ENCODE results near the gene CNOT6. TPM values are rescaled to one million over a fixed set of nuclear protein-coding genes. Genes with fewer than 3 reads are reported as not detected.
"Not testable (repeated sequence)": the region's sequence is repeated elsewhere in the genome, so short reads cannot be mapped to it uniquely, and the experiment has no call there.

CNOT6 gene
- total RNA-seq, 1 donor from 2014 or later = 55.7 TPM

DNA sequence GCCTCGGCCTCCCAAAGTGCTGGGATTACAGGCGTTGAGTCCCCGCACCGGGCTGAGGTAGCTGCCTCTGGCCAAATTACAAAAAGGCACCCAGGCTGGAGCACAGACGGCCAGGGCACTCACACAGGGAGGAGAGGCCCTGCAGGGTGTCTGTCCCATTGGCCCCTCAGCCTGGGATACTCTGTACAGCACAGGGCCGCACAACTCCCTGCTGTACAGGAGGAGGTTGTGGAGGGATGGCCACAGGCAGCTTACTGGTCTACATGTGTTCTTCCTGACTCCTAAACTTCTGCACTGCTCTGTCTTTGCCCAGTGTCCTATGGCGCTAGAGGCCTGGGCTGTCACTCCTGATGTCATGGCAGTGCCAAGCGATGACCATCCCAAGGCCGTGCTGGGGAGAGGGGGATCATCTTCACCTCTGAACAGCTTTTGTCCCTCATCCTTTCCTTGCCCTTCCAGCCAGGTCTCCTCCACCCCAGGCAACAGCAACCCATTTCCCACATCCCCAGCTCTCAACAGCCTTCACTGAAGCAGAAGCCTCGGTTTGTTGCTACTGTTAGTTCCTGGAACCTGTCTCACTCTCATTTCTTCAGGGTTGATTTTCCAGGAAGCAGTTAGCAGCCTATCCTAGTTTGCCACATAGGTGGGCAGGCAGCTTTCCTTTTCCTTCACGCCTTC lies 1.8 kb upstream of the CNOT6 start:
- no peaks in the 10 kb centered on the region for H3K27me3 Mint-ChIP-seq
- H3K27ac Mint-ChIP-seq = peak overlapping the region; percentile 52
- peak overlapping the region; percentile 69 for H3K4me3 Mint-ChIP-seq
- no peaks in the 10 kb centered on the region for H3K9me3 Mint-ChIP-seq
- DNase-seq (ENCODE audit: extremely low spot score, unreplicated experiment) = no peak
- TF ChIP-seq, protein P1, sequence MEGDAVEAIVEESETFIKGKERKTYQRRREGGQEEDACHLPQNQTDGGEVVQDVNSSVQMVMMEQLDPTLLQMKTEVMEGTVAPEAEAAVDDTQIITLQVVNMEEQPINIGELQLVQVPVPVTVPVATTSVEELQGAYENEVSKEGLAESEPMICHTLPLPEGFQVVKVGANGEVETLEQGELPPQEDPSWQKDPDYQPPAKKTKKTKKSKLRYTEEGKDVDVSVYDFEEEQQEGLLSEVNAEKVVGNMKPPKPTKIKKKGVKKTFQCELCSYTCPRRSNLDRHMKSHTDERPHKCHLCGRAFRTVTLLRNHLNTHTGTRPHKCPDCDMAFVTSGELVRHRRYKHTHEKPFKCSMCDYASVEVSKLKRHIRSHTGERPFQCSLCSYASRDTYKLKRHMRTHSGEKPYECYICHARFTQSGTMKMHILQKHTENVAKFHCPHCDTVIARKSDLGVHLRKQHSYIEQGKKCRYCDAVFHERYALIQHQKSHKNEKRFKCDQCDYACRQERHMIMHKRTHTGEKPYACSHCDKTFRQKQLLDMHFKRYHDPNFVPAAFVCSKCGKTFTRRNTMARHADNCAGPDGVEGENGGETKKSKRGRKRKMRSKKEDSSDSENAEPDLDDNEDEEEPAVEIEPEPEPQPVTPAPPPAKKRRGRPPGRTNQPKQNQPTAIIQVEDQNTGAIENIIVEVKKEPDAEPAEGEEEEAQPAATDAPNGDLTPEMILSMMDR (conservative IDR thresholded peaks at IDR 0.05) = no peak
- H3K4me1 Mint-ChIP-seq (ENCODE audit: unreplicated experiment) = peaks cover 10% of the 10 kb centered on the region
- peaks cover 9% of the 10 kb centered on the region for H3K36me3 Mint-ChIP-seq

DNA sequence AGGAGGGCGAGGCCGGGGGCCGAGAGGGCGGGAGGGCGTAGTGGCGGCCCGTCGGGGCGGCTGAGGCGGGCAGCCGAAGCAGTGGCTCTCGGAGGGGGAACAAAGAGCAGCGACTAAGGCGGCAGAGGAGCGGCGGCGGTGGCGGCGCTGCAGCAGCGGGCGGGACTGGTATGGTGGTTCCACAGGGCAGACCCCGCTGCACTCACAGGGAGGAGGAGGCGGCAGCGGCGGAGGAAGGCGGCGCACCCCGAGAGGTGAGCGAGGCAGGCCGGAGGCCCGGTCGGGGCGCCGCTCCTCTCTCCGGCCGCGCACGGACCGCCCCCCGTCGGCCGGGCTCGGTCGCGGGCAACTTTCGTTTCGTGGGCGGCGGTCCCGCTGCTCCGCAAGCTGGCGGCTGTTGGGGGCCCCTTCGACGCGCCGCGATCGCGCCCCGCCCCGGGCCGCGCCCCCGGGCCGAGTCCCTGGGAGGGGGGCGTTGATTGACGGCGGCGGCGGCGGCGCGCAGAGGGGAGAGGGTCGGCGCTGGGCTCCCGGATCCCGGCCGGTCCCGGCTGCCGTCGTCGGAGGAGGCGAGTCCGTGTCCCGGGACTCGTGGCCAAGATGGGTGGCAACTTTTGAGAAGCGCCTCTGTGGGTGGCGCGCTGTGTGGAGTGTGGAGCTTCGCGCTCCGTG lies 467 bp downstream of the CNOT6 start:
- Mint-ChIP-seq H3K27ac (peak overlapping the region; percentile 93), H3K9me3 (no peaks in the 10 kb centered on the region), H3K4me1 (ENCODE audit: unreplicated experiment) (peaks cover 23% of the 10 kb centered on the region), H3K36me3 (peaks cover 18% of the 10 kb centered on the region), H3K4me3 (peak overlapping the region; percentile 92), H3K27me3 (no peaks in the 10 kb centered on the region)
- TF ChIP-seq, protein P1 (conservative IDR thresholded peaks at IDR 0.05) = no peak
- no peak for DNase-seq (ENCODE audit: extremely low spot score, unreplicated experiment)

DNA sequence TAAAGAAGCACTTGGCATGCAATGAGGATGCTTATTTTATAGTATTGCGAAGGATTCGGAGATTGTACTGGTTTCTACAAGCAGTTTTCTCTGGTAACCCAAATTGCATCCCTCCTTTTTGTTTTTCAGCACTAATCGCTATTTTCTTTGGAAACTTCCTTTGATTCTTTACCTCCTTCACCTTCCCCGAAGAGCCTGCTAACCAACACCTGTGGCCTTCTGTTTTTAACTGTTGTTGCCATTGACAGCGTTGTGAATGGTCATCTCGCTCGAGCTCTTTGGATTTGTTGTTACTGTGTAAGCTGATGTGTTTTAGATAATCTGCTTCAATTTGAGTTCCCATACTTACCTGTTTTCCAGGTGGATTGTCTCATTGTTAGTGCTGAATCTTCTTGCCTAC lies 1.1 kb downstream of the CNOT6 start:
- peaks cover 25% of the 10 kb centered on the region for H3K4me1 Mint-ChIP-seq (ENCODE audit: unreplicated experiment)
- no peak for DNase-seq (ENCODE audit: extremely low spot score, unreplicated experiment)
- H3K27ac Mint-ChIP-seq = peak overlapping the region; percentile 79
- peak overlapping the region; percentile 89 for H3K4me3 Mint-ChIP-seq
- no peaks in the 10 kb centered on the region for H3K9me3 Mint-ChIP-seq
- TF ChIP-seq, protein P1 (conservative IDR thresholded peaks at IDR 0.05) = no peak
- peaks cover 19% of the 10 kb centered on the region for H3K36me3 Mint-ChIP-seq
- no peaks in the 10 kb centered on the region for H3K27me3 Mint-ChIP-seq

DNA sequence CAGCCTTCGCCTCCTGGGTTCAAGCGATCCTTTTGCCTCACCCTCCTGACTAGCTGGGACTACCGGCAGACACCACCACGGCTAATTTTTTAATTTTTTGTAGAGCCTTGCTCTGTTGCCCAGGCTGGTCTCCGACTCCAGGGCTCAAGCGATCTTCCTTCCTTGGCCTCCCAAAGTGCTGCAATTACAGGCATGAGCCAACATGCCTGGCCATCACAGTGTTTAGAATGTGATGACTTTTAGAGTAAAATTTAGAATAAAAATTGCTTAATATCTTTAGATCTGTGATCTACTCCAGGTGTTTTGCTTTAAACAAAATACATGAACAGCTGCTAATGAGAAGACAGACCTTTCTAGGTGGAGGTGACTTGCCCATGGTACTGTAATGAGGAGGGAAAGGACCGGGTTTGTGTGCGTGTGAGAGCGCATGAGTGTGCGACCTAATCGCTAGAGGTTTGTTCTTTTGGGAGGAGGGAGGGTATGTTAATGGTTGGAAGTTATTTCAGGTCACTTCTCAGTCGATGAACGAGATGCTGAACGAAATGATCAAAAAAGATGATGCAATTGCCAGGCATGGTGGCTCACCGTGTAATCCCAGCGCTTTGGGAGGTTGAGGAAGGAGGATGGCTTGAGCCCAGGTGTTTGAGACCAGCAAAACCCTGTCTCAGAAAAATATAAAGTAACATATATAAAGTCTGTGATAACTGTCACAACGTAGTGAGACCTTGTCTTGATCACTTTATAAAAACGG lies 2.0 kb downstream of the CNOT6 start:
- peaks cover 19% of the 10 kb centered on the region for H3K36me3 Mint-ChIP-seq
- peak overlapping the region; percentile 73 for H3K27ac Mint-ChIP-seq
- TF ChIP-seq, protein P1 (conservative IDR thresholded peaks at IDR 0.05) = no peak
- H3K9me3 Mint-ChIP-seq = no peaks in the 10 kb centered on the region
- H3K4me3 Mint-ChIP-seq = peak overlapping the region; percentile 72
- DNase-seq (ENCODE audit: extremely low spot score, unreplicated experiment) = no peak
- peaks cover 25% of the 10 kb centered on the region for H3K4me1 Mint-ChIP-seq (ENCODE audit: unreplicated experiment)
- no peaks in the 10 kb centered on the region for H3K27me3 Mint-ChIP-seq

DNA sequence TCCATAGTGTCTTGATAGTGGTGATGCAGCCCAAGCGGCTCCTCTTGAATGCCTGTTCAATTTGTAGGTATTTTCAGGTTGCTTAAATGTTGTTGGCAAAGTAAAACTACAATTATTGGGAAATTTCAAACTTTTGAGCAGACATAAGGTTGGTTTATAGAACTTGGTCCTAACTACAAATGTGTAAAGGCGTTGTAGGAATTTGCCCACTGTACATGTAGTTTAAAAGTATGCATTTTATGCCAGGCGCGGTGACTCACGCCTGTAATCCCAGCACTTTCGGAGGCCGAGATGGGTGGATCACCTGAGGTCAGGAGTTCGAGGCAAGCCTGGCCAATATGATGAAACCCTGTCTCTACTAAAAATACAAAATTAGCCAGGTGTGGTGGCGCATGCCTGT lies 2.6 kb downstream of the CNOT6 start:
- DNase-seq (ENCODE audit: extremely low spot score, unreplicated experiment); H3K4me3 Mint-ChIP-seq; H3K9me3 Mint-ChIP-seq; H3K27ac Mint-ChIP-seq; H3K27me3 Mint-ChIP-seq: not testable (repeated sequence)
- H3K4me1 Mint-ChIP-seq (ENCODE audit: unreplicated experiment) = peaks cover 25% of the 10 kb centered on the region
- peaks cover 19% of the 10 kb centered on the region for H3K36me3 Mint-ChIP-seq

DNA sequence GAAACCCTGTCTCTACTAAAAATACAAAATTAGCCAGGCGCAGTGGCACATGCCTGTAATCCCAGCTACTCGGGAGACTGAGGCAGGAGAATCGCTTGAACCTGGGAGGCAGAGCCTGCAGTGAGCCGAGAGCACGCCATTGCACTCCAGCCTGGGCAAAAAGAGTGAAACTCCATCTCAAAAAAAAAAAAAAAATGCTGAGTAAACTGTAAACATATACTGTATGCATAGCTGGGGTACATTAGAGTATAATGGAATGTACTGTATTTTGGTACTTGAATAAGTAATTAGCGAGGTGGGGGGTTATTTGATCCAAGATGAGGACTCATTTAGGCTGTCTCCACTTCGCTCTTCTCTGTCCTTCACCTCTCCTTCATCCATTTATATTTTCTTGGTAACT lies 3.7 kb downstream of the CNOT6 start:
- H3K4me3 Mint-ChIP-seq = peak overlapping the region; percentile 62
- not testable (repeated sequence) for H3K9me3 Mint-ChIP-seq; DNase-seq (ENCODE audit: extremely low spot score, unreplicated experiment); H3K27me3 Mint-ChIP-seq
- H3K4me1 Mint-ChIP-seq (ENCODE audit: unreplicated experiment) = peaks cover 25% of the 10 kb centered on the region
- H3K27ac Mint-ChIP-seq = peak overlapping the region; percentile 3
- H3K36me3 Mint-ChIP-seq = peaks cover 19% of the 10 kb centered on the region

Data from type B pancreatic cell (in vitro differentiated cells).